Upper lobe of left lung (tissue), 4 donors: ENCODE measurements around the gene MAP2K5.

Experiments used
- POLR2A ChIP-seq, 4 donors: fragments of 450-650 bp; IDR thresholded peaks; one replicate each; pipeline ENCODE4 v1.5.1; 2016 to 2017; ENCODE audit warnings: antibody characterized with exemption in 4 of 4, mild to moderate bottlenecking in 2 of 4
- TF ChIP-seq, protein P1 (sequence below), 6 experiments: fragments of 450-650 bp in 4 of 6; fragments of 200-600 bp in 2 of 6; sonication (generic) in 2 of 6; IDR thresholded peaks; one replicate each; pipeline ENCODE4 v1.5.1; 2016 to 2019; ENCODE audit warnings: antibody characterized with exemption in 6 of 6

- no peak for TF ChIP-seq POLR2A (IDR thresholded peaks at IDR 0.05)
- TF ChIP-seq, protein P1, sequence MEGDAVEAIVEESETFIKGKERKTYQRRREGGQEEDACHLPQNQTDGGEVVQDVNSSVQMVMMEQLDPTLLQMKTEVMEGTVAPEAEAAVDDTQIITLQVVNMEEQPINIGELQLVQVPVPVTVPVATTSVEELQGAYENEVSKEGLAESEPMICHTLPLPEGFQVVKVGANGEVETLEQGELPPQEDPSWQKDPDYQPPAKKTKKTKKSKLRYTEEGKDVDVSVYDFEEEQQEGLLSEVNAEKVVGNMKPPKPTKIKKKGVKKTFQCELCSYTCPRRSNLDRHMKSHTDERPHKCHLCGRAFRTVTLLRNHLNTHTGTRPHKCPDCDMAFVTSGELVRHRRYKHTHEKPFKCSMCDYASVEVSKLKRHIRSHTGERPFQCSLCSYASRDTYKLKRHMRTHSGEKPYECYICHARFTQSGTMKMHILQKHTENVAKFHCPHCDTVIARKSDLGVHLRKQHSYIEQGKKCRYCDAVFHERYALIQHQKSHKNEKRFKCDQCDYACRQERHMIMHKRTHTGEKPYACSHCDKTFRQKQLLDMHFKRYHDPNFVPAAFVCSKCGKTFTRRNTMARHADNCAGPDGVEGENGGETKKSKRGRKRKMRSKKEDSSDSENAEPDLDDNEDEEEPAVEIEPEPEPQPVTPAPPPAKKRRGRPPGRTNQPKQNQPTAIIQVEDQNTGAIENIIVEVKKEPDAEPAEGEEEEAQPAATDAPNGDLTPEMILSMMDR (IDR thresholded peaks at IDR 0.05) = no peak
These were observed 203.5 kb downstream of the MAP2K5 start for GRCh38 chr15:67746022-67746421.
